GM08714 (cell line): ENCODE data around the gene DOCK10.

Source experiments
- H3K4me3 ChIP-seq: fragments of 200-500 bp; sonication (Bioruptor generic); 2 replicates; pipeline ENCODE4 v1.5.1; 2014; ENCODE audit warnings: mild to moderate bottlenecking, low read length, inconsistent platforms
- ZNF274 ChIP-seq: IDR thresholded peaks from 2 replicates; pipeline ENCODE4 v1.6.1; 2012; ENCODE audit warnings: mild to moderate bottlenecking, low read depth, low read length

Gene DOCK10

GRCh38 chr2:224966613-224967012 lies 75.7 kb downstream of the DOCK10 start:
- H3K4me3 ChIP-seq = no peak overlapping the region
- no peak for TF ChIP-seq ZNF274

GRCh38 chr2:224959556-224959955 lies 82.7 kb downstream of the DOCK10 start:
- TF ChIP-seq ZNF274 = no peak
- H3K4me3 ChIP-seq = no peak overlapping the region

- no peak overlapping the region for H3K4me3 ChIP-seq
- no peak for TF ChIP-seq ZNF274
Measured at GRCh38 chr2:224958873-224959272, 83.4 kb downstream of the DOCK10 start.

- TF ChIP-seq ZNF274 = no peak
- H3K4me3 ChIP-seq = peak overlapping the region; percentile 52; the same call in 1 of the 2 replicates
Measured at GRCh38 chr2:224958462-224958857, 83.8 kb downstream of the DOCK10 start.

GRCh38 chr2:224957540-224958461 lies 84.5 kb downstream of the DOCK10 start:
- TF ChIP-seq ZNF274 = no peak
- peak overlapping the region; percentile 60; the same call in 1 of the 2 replicates for H3K4me3 ChIP-seq

GRCh38 chr2:224956706-224957105 lies 85.6 kb downstream of the DOCK10 start:
- no peak overlapping the region; the same call in 1 of the 2 replicates for H3K4me3 ChIP-seq
- TF ChIP-seq ZNF274 = no peak

- TF ChIP-seq ZNF274 = no peak
- no peak overlapping the region; the same call in 1 of the 2 replicates for H3K4me3 ChIP-seq
Measured at GRCh38 chr2:224954980-224955379, 87.3 kb downstream of the DOCK10 start.

GRCh38 chr2:224952936-224953657 lies 89.2 kb downstream of the DOCK10 start:
- H3K4me3 ChIP-seq = no peak overlapping the region
- no peak for TF ChIP-seq ZNF274

GRCh38 chr2:224951723-224952481 lies 90.4 kb downstream of the DOCK10 start:
- H3K4me3 ChIP-seq = peak overlapping the region; percentile 32; the same call in 1 of the 2 replicates
- TF ChIP-seq ZNF274 = no peak

- TF ChIP-seq ZNF274 = no peak
- H3K4me3 ChIP-seq = no peak overlapping the region
Measured at GRCh38 chr2:224948859-224949258, 93.4 kb downstream of the DOCK10 start.

- no peak for TF ChIP-seq ZNF274
- H3K4me3 ChIP-seq = no peak overlapping the region
Measured at GRCh38 chr2:224948005-224948404, 94.3 kb downstream of the DOCK10 start.

- TF ChIP-seq ZNF274 = no peak
- no peak overlapping the region for H3K4me3 ChIP-seq
Measured at GRCh38 chr2:224947566-224947965, 94.7 kb downstream of the DOCK10 start.

GRCh38 chr2:224946895-224947294 lies 95.4 kb downstream of the DOCK10 start:
- TF ChIP-seq ZNF274 = no peak
- peak overlapping the region; percentile 99; the same call in 1 of the 2 replicates for H3K4me3 ChIP-seq
